VCaP (cell line): Measurements from ENCODE around the gene FUT8.
A peak's percentile ranks its signal among the peaks of the same experiment; 100 is the strongest.

Experiments
- H3K27ac ChIP-seq: fragments of 450-650 bp; 2 replicates; pipeline ENCODE4 v1.5.1; 2017
- TF ChIP-seq, protein P1 (sequence below): fragments of 450-650 bp; conservative IDR thresholded peaks from 2 replicates; pipeline ENCODE4 v1.5.1; 2017; ENCODE audit warnings: mild to moderate bottlenecking, moderate library complexity

FUT8 gene

GRCh38 chr14:65434216-65434850, 21.8 kb downstream of the FUT8 start:
- peak overlapping the region; percentile 10; the same call in 1 of the 2 replicates for H3K27ac ChIP-seq

GRCh38 chr14:65438266-65438933, 25.9 kb downstream of the FUT8 start:
- TF ChIP-seq, protein P1, sequence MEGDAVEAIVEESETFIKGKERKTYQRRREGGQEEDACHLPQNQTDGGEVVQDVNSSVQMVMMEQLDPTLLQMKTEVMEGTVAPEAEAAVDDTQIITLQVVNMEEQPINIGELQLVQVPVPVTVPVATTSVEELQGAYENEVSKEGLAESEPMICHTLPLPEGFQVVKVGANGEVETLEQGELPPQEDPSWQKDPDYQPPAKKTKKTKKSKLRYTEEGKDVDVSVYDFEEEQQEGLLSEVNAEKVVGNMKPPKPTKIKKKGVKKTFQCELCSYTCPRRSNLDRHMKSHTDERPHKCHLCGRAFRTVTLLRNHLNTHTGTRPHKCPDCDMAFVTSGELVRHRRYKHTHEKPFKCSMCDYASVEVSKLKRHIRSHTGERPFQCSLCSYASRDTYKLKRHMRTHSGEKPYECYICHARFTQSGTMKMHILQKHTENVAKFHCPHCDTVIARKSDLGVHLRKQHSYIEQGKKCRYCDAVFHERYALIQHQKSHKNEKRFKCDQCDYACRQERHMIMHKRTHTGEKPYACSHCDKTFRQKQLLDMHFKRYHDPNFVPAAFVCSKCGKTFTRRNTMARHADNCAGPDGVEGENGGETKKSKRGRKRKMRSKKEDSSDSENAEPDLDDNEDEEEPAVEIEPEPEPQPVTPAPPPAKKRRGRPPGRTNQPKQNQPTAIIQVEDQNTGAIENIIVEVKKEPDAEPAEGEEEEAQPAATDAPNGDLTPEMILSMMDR: no peak
- H3K27ac ChIP-seq: no peak overlapping the region

More at GRCh38 chr14:65434216-65434850, 21.8 kb downstream of the FUT8 start:
- TF ChIP-seq, protein P1: no peak

DNA sequence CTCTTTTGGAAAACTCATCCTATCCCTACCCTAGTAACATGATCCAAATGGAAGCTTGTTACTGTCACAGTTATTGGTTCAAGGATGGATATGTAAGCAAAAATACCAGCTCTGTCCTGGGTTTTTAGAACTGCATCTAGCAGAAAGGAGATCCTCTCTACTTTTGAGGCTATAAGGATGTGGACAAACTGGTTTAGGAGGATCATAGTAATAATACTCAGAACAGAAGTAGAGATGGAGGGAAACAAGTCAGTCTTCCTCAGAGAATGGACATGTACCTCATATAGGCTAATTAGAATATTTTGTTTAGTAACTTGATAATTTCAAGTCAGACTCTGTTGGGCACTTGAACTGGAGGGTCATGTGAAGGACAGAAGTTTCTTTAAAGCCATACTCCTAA, 26.6 kb downstream of the FUT8 start:
- TF ChIP-seq, protein P1: no peak
- H3K27ac ChIP-seq: no peak overlapping the region

DNA sequence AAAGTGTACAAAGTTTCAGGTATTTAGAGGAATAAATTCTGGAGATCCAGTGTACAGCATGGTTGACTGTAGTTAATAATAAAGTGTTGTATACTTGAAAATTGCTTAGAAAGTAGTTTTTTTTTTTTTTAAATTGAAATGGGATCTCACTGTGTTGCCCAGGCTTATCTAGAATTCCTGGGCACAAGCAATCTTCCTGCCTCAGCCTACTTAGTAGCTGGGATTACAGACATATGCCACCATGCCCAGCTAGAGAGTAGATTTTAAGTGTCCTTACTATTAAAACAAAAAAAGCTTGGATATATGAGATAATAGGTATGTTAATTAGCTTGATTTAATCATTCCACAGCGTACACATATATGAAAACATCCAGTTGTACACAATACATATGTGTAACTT, 27.7 kb downstream of the FUT8 start:
- H3K27ac ChIP-seq: no peak overlapping the region
- TF ChIP-seq, protein P1: no peak

DNA sequence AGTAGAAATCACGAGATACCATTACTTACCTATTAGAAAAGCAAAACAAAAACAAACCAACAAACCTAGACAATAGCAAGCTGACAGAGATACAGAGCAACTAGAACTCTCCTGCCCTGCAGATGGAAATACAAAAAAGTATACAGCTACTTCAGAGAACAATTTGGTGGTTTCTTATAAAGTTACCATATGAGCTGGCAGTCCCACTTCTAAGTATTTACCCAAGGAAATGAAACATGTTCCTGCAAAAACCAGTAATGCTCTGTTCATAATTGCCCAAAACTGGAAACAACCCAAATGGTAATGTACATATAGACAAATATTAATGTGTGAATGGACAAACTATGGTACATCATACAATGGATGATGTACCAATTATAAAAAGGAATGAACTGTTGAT, 31.7 kb downstream of the FUT8 start:
- TF ChIP-seq, protein P1: no peak
- H3K27ac ChIP-seq: peak overlapping the region; percentile 13; the same call in 1 of the 2 replicates

DNA sequence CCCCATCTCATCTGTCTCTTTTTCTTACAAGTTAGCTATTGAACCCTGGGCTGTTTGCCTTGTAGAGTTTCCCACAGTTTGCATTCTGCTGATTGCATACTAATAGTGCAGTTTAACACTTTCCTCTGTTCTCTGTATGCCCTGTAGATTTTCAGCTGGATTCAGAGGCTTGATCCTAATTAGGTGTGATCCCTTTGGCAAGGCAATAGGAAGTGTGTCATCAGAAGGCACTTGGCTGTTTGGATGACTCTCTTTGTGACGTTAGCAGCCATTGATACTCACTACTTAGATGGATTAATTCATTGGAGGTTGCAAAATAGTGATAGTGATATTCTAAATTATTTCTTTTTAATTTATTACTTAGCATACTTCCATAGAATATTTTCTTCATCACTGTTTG, 33.6 kb downstream of the FUT8 start:
- TF ChIP-seq, protein P1: no peak
- no peak overlapping the region for H3K27ac ChIP-seq

GRCh38 chr14:65449647-65450046, 37.1 kb downstream of the FUT8 start:
- no peak overlapping the region for H3K27ac ChIP-seq
- TF ChIP-seq, protein P1: no peak
